Heart left ventricle (tissue), 13 donors: ENCODE results near the gene NUP62.

Source experiments
- POLR2A ChIP-seq, 2 donors: fragments of 450-650 bp; IDR thresholded peaks; one replicate each; pipeline ENCODE4 v1.6.1; 2017; ENCODE audit warnings: antibody characterized with exemption in 2 of 2, mild to moderate bottlenecking in 2 of 2, moderate library complexity in 2 of 2
- TF ChIP-seq, protein P1 (sequence below), 12 donors: fragments of 200-600 bp; sonication (generic) in 4 of 12; IDR thresholded peaks; one replicate each; pipeline versions ENCODE4 v1.5.0 to v1.8.0; 2018 to 2022; ENCODE audit warnings: antibody characterized with exemption in 12 of 12, mild to moderate bottlenecking in 5 of 12
- donor health status: ischemic (EF 13 %, LVEDD 7.1; RV severe dilation, severe dysfunction).
- donor health status: DM: no; HTN: yes; CAD: no.
- donor health status: DM: no; HTN: no; CAD: no.
- donor health status: ischemic (EF 25% LVEDD 6.9; RV normal size, moderate dysfunction).
- donor health status: ischemic (EF 25% LVEDD 5.7; RV mildly dilated, moderate dysfunction).
- donor health status: ischemic (EF 35%, LVEDD 5.7; RV mildly dilated, moderate dysfunction).
- donor health status: nonischemic (EF 11% LVEDD 7.7; RV severe dilation, severe dysfunction).
- donor health status: DM: yes; HTN: yes; CAD: no.
- donor health status: PGD.
- donor health status: ischemic (EF 29% LVEDD 5.4; RV normal size, mild dysfunction).
- donor health status: nonischemic (EF 23%, LVEDD 6.1; RV moderate dilation, normal function).

GRCh38 chr19:49933643-49934042, 4.3 kb upstream of the NUP62 start:
- TF ChIP-seq, protein P1, sequence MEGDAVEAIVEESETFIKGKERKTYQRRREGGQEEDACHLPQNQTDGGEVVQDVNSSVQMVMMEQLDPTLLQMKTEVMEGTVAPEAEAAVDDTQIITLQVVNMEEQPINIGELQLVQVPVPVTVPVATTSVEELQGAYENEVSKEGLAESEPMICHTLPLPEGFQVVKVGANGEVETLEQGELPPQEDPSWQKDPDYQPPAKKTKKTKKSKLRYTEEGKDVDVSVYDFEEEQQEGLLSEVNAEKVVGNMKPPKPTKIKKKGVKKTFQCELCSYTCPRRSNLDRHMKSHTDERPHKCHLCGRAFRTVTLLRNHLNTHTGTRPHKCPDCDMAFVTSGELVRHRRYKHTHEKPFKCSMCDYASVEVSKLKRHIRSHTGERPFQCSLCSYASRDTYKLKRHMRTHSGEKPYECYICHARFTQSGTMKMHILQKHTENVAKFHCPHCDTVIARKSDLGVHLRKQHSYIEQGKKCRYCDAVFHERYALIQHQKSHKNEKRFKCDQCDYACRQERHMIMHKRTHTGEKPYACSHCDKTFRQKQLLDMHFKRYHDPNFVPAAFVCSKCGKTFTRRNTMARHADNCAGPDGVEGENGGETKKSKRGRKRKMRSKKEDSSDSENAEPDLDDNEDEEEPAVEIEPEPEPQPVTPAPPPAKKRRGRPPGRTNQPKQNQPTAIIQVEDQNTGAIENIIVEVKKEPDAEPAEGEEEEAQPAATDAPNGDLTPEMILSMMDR (IDR thresholded peaks at IDR 0.05), result no peak
- TF ChIP-seq POLR2A (IDR thresholded peaks at IDR 0.05), result no peak
